Thyroid gland (tissue), 4 donors: ENCODE results near the gene PLEKHA6. TPM values are rescaled to one million over a fixed set of nuclear protein-coding genes. Genes with fewer than 3 reads are reported as not detected.

Experiments used
- DNase-seq, 2 donors: peaks; one replicate each; pipeline ENCODE4 v3.0.0-alpha.2; 2019
- H3K27ac ChIP-seq, 3 donors: fragments of 200-600 bp; sonication (generic); 1 replicate in 2 of 3; 2 replicates in 1 of 3; pipeline ENCODE4 v1.5.1; 2016 to 2019; ENCODE audit warnings: mild to moderate bottlenecking in 1 of 3, moderate library complexity in 1 of 3
- H3K27me3 ChIP-seq: fragments of 200-600 bp; sonication (generic); one replicate; pipeline ENCODE4 v1.5.1; 2019
- H3K36me3 ChIP-seq, 2 donors: fragments of 200-600 bp; sonication (generic); one replicate each; pipeline ENCODE4 v1.5.1; 2016 to 2019
- H3K4me1 ChIP-seq, 2 donors: fragments of 200-600 bp; sonication (generic); one replicate each; pipeline ENCODE4 v1.5.1; 2017 to 2019
- H3K4me3 ChIP-seq, 3 donors: fragments of 200-600 bp; sonication (generic); replicated peaks in 1 of 3; 1 replicate in 2 of 3; 2 replicates in 1 of 3; pipeline ENCODE4 v1.5.1; 2016; ENCODE audit warnings: mild to moderate bottlenecking in 1 of 3
- H3K9me3 ChIP-seq: fragments of 200-600 bp; sonication (generic); one replicate; pipeline ENCODE4 v1.5.1; 2017
- CTCF ChIP-seq, 6 experiments: fragments of 200-600 bp in 3 of 6; fragments of 450-650 bp in 3 of 6; sonication (generic) in 3 of 6; IDR thresholded peaks; one replicate each; pipeline ENCODE4 v1.5.1; 2016 to 2019; ENCODE audit warnings: antibody characterized with exemption in 6 of 6, mild to moderate bottlenecking in 2 of 6, inconsistent platforms in 1 of 6, moderate library complexity in 1 of 6
- POLR2A ChIP-seq, 2 donors: fragments of 450-650 bp; IDR thresholded peaks; one replicate each; pipeline ENCODE4 v1.6.1; 2017; ENCODE audit warnings: antibody characterized with exemption in 2 of 2, mild to moderate bottlenecking in 2 of 2, moderate library complexity in 1 of 2
- whole genome bisulfite sequencing, 2 donors: methylation state at CpG; one replicate each; pipeline ENCODE4 v1.1.5; 2017; 5-methylcytosine and 5-hydroxymethylcytosine counted together
- intact Hi-C: fragments of 100-400 bp; cut with DNase I; formaldehyde crosslinking; loops from one replicate; pipeline ENCODE4 v1.15.1; 2023
- total RNA-seq, 4 donors: library from RNA; depleted of rRNA; stranded (reverse); fragments of >200 nt; gene quantifications; one replicate each; pipeline ENCODE4 v1.2.3, GENCODE V29; 2016

The PLEKHA6 gene
- total RNA-seq, 4 donors from 2014 or later, result 2.9 to 8.9 (median 4.0) TPM

- DNase-seq, result no peak
- intact Hi-C loops, result no loop called here
- Histone ChIP-seq H3K9me3 (no peaks in the 10 kb centered on the region), H3K4me3 (no peak overlapping the region), H3K27ac (no peak overlapping the region), H3K27me3 (no peaks in the 10 kb centered on the region), H3K36me3 (no peaks in the 10 kb centered on the region), H3K4me1 (peaks cover 0 to 10% of the 10 kb centered on the region in 2 donors)
- no peak for TF ChIP-seq CTCF (IDR thresholded peaks at IDR 0.05)
- TF ChIP-seq POLR2A (IDR thresholded peaks at IDR 0.05), result no peak
- 83 to 87% methylated on average over 5 of the region's 5 CpGs for WGBS, 2 donors
Observed at GRCh38 chr1:204383163-204383904, 23.6 kb upstream of the PLEKHA6 start.

- Histone ChIP-seq H3K4me1 (peaks cover 0 to 12% of the 10 kb centered on the region in 2 donors), H3K4me3 (no peak overlapping the region), H3K9me3 (no peaks in the 10 kb centered on the region), H3K36me3 (no peaks in the 10 kb centered on the region), H3K27me3 (no peaks in the 10 kb centered on the region), H3K27ac (no peak overlapping the region)
- intact Hi-C loops, result no loop called here
- no peak for DNase-seq
- 48 to 50% methylated on average over 2 of the region's 2 CpGs for WGBS, 2 donors
- TF ChIP-seq POLR2A (IDR thresholded peaks at IDR 0.05), result no peak
Observed at GRCh38 chr1:204382714-204383083, 23.0 kb upstream of the PLEKHA6 start.

- 76% methylated on average over 8 of the region's 8 CpGs for WGBS, 2 donors
Observed at GRCh38 chr1:204380293-204380831, 20.6 kb upstream of the PLEKHA6 start.

GRCh38 chr1:204377800-204378668 lies 18.3 kb upstream of the PLEKHA6 start:
- 1 to 2% methylated on average over 23 to 50 of the region's 55 CpGs for WGBS, 2 donors
- Histone ChIP-seq H3K27ac (no peak overlapping the region), H3K36me3 (no peaks in the 10 kb centered on the region), H3K9me3 (no peaks in the 10 kb centered on the region), H3K4me1 (peaks cover 0 to 10% of the 10 kb centered on the region in 2 donors), H3K4me3 (peak overlapping the region in 2 of 3 donors; percentile 32 to 42), H3K27me3 (no peaks in the 10 kb centered on the region)
- no peak for TF ChIP-seq POLR2A (IDR thresholded peaks at IDR 0.05)
- TF ChIP-seq CTCF (IDR thresholded peaks at IDR 0.05), result no peak
- DNase-seq, result peak; percentile 62 to 69
- intact Hi-C loops, result no loop called here

More at GRCh38 chr1:204380293-204380831, 20.6 kb upstream of the PLEKHA6 start:
- DNase-seq, result no peak
- Histone ChIP-seq H3K4me1 (peaks cover 0 to 17% of the 10 kb centered on the region in 2 donors), H3K4me3 (no peak overlapping the region), H3K27me3 (no peaks in the 10 kb centered on the region), H3K27ac (no peak overlapping the region), H3K36me3 (no peaks in the 10 kb centered on the region), H3K9me3 (no peaks in the 10 kb centered on the region)
- intact Hi-C loops, result no loop called here
- TF ChIP-seq POLR2A (IDR thresholded peaks at IDR 0.05), result no peak
- TF ChIP-seq CTCF (IDR thresholded peaks at IDR 0.05), result no peak

GRCh38 chr1:204376919-204377799 lies 17.4 kb upstream of the PLEKHA6 start:
- Histone ChIP-seq H3K27ac (no peak overlapping the region), H3K36me3 (no peaks in the 10 kb centered on the region), H3K4me1 (peaks cover 0 to 10% of the 10 kb centered on the region in 2 donors), H3K9me3 (no peaks in the 10 kb centered on the region), H3K27me3 (no peaks in the 10 kb centered on the region), H3K4me3 (peak overlapping the region in 1 of 3 donors; percentile 32)
- TF ChIP-seq CTCF (IDR thresholded peaks at IDR 0.05) (no peak), POLR2A (IDR thresholded peaks at IDR 0.05) (no peak)
- intact Hi-C loops, result no loop called here
- no peak for DNase-seq
- WGBS, 2 donors, result 60 to 74% methylated on average over 25 of the region's 28 CpGs
